Measurements from ENCODE around the gene POTEI.
"Not testable (repeated sequence)": the region's sequence is repeated elsewhere in the genome, so short reads cannot be mapped to it uniquely, and the experiment has no call there.

The POTEI gene

DNA sequence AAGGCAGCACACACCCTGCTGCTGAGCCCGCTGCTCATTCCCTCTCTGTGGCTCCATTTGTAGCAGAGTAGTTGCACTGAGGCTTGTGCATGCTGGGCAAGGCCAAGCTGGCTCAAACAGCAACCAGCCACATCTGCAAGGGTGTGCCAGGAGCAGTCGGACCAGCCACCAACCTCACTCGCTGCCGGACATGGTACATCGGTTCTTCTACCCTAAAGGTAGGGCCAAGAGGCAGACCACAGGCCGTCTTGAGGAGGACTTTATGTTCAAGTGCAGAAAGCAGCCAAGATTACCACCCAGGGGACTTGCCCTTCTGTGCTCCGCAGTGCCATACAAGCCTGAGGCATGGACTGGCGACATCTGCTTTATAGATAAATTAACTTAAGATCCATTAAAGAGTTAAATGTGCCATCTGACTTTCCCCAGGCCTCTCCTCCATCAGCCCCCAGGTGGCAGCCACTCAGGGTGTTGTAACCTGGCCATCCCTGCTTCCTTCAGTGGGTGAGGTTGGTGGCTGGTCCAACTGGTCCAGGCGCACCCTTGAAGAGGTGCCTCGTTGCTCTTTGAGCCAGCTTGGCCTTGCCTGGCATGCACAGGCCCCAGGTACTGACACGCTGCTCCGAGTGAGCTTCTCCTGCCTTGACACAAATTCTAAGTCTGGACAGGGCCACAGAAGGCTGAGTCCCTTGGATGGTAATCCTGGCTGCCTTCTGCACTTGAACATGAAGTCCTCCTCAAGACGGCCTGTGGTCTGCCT lies 55.0 kb downstream of the POTEI start:
- not testable (repeated sequence) for H3K9ac ChIP-seq (ENCODE audit: low read length); H3K4me3 ChIP-seq (ENCODE audit: low read depth, low read length); H3K27me3 ChIP-seq (ENCODE audit: control insufficient read depth, insufficient read depth, low read length); H3K4me1 ChIP-seq (ENCODE audit: control insufficient read depth, insufficient read depth, low read length); H3K27ac ChIP-seq (ENCODE audit: low read depth, low read length); H3K36me3 ChIP-seq (ENCODE audit: control insufficient read depth, insufficient read depth, low read length); H3K9me3 ChIP-seq (ENCODE audit: control insufficient read depth, insufficient read depth, low read depth, low read length)

DNA sequence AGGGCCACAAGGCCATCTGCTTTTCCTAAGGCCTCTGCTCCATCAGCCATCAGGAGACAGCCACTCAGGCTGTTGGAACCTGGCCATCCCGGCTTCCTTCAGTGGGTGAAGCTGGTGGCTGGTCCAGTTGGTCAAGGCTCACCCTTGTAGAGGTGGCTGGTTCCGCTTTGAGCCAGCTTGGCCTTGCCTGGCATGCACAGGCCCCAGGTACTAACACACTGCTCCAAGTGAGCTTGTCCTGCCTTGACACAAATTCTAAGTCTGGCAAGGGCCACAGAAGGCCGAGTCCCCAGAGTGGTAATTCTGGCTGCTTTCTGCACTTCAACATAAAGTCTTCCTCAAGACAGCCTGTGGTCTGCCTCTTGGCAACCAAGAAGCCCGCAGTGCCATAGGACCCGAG lies 56.2 kb downstream of the POTEI start:
- not testable (repeated sequence) for H3K9me3 ChIP-seq (ENCODE audit: control insufficient read depth, insufficient read depth, low read depth, low read length); H3K27me3 ChIP-seq (ENCODE audit: control insufficient read depth, insufficient read depth, low read length); H3K9ac ChIP-seq (ENCODE audit: low read length); H3K36me3 ChIP-seq (ENCODE audit: control insufficient read depth, insufficient read depth, low read length); H3K27ac ChIP-seq (ENCODE audit: low read depth, low read length); H3K4me3 ChIP-seq (ENCODE audit: low read depth, low read length); H3K4me1 ChIP-seq (ENCODE audit: control insufficient read depth, insufficient read depth, low read length)

DNA sequence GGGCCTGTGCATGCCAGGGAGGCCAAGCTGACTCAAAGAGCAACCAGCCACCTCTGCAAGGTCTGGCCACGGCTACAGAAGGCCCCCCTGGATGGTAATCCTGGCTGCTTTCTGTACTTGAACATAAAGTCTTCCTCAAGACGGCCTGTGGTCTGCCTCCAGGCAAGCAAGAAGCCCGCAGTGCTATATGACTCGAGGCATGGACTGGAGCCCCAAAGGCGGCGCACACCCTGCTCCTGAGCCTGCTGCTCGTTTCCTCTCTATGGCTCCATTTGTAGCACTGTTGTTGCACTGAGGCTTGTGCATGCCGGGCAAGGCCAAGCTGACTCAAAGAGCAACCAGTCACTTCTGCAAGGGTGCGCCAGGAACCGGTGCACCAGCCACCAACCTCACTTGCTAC lies 57.3 kb downstream of the POTEI start:
- not testable (repeated sequence) for H3K9ac ChIP-seq (ENCODE audit: low read length); H3K36me3 ChIP-seq (ENCODE audit: control insufficient read depth, insufficient read depth, low read length); H3K4me1 ChIP-seq (ENCODE audit: control insufficient read depth, insufficient read depth, low read length); H3K9me3 ChIP-seq (ENCODE audit: control insufficient read depth, insufficient read depth, low read depth, low read length); H3K27me3 ChIP-seq (ENCODE audit: control insufficient read depth, insufficient read depth, low read length); H3K27ac ChIP-seq (ENCODE audit: low read depth, low read length); H3K4me3 ChIP-seq (ENCODE audit: low read depth, low read length)

DNA sequence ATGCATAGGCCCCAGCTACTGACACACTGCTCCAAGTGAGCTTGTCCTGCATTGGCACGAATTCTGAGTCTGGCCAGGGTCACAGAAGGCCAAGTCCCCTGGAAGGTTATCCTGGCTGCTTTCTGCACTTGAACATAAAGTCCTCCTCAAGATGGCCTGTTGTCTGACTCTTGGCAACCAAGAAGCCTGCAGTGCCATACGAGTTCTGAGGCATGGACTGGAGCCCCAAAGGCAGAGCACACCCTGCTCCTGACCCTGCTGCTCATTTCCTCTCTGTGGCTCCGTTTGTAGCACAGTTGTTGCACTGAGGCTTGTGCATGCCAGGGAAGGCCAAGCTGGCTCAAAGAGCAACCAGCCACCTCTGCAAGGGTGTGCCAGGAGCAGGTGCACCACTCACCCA lies 57.9 kb downstream of the POTEI start:
- not testable (repeated sequence) for H3K4me3 ChIP-seq (ENCODE audit: low read depth, low read length); H3K9ac ChIP-seq (ENCODE audit: low read length); H3K4me1 ChIP-seq (ENCODE audit: control insufficient read depth, insufficient read depth, low read length); H3K36me3 ChIP-seq (ENCODE audit: control insufficient read depth, insufficient read depth, low read length); H3K9me3 ChIP-seq (ENCODE audit: control insufficient read depth, insufficient read depth, low read depth, low read length); H3K27ac ChIP-seq (ENCODE audit: low read depth, low read length); H3K27me3 ChIP-seq (ENCODE audit: control insufficient read depth, insufficient read depth, low read length)

DNA sequence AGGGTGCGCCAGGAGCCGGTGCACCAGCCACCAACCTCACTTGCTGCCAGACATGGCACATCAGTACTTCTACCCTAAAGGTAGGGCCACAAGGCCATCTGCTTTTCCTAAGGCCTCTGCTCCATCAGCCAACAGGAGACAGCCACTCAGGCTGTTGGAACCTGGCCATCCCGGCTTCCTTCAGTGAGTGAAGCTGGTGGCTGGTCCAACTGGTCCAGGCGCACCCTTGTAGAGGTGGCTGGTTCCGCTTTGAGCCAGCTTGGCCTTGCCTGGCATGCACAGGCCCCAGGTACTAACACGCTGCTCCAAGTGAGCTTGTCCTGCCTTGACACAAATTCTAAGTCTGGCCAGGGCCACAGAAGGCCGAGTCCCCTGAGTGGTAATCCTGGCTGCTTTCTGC lies 58.8 kb downstream of the POTEI start:
- not testable (repeated sequence) for H3K27ac ChIP-seq (ENCODE audit: low read depth, low read length); H3K27me3 ChIP-seq (ENCODE audit: control insufficient read depth, insufficient read depth, low read length); H3K9me3 ChIP-seq (ENCODE audit: control insufficient read depth, insufficient read depth, low read depth, low read length); H3K36me3 ChIP-seq (ENCODE audit: control insufficient read depth, insufficient read depth, low read length); H3K9ac ChIP-seq (ENCODE audit: low read length); H3K4me3 ChIP-seq (ENCODE audit: low read depth, low read length); H3K4me1 ChIP-seq (ENCODE audit: control insufficient read depth, insufficient read depth, low read length)

DNA sequence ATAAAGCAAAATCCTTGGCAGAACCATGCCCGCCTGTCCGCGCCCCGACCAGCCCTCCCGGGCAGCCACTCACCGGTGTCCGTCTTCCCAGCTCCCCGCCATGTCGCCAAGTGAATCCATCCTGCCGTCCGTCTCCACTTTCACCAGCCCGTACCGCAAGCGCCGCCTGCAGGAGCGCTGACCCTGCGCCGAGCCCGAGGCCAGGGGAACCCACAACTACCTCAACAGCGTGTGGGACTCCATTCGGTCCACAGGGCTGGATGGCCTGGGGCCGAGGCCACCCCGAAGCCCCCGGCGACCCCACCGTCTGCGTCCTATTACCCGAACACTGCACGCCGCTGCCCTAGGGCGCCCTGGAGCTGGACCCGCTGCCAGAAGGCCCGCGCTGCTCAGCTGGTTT lies 81.5 kb downstream of the POTEI start:
- H3K9ac ChIP-seq (ENCODE audit: low read length); H3K27me3 ChIP-seq (ENCODE audit: control insufficient read depth, insufficient read depth, low read length); H3K9me3 ChIP-seq (ENCODE audit: control insufficient read depth, insufficient read depth, low read depth, low read length); H3K27ac ChIP-seq (ENCODE audit: low read depth, low read length); H3K4me1 ChIP-seq (ENCODE audit: control insufficient read depth, insufficient read depth, low read length); H3K36me3 ChIP-seq (ENCODE audit: control insufficient read depth, insufficient read depth, low read length): not testable (repeated sequence)
- peak overlapping the region; percentile 57 for H3K4me3 ChIP-seq (ENCODE audit: low read depth, low read length)

DNA sequence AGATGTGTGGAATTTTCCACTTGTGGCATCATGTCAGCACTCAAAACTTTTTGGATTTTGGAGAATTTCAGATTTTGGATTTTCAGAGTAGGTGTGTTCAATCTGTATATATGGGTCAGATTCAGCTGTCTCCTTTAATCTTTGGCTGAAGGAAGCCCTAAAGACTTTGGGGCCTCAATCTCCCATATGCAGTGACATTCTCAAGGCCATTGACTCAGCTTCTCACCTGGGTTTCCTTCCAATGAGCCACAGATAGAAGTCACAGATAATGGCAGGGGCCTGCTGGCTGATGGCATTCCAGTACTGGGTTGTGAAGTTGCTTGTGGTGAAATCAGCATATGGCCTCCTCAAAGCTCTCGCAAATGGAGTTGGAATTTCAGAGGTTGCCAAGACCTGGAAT lies 90.3 kb downstream of the POTEI start:
- not testable (repeated sequence) for H3K9me3 ChIP-seq (ENCODE audit: control insufficient read depth, insufficient read depth, low read depth, low read length); H3K27me3 ChIP-seq (ENCODE audit: control insufficient read depth, insufficient read depth, low read length); H3K27ac ChIP-seq (ENCODE audit: low read depth, low read length); H3K4me1 ChIP-seq (ENCODE audit: control insufficient read depth, insufficient read depth, low read length); H3K4me3 ChIP-seq (ENCODE audit: low read depth, low read length); H3K36me3 ChIP-seq (ENCODE audit: control insufficient read depth, insufficient read depth, low read length); H3K9ac ChIP-seq (ENCODE audit: low read length)

DNA sequence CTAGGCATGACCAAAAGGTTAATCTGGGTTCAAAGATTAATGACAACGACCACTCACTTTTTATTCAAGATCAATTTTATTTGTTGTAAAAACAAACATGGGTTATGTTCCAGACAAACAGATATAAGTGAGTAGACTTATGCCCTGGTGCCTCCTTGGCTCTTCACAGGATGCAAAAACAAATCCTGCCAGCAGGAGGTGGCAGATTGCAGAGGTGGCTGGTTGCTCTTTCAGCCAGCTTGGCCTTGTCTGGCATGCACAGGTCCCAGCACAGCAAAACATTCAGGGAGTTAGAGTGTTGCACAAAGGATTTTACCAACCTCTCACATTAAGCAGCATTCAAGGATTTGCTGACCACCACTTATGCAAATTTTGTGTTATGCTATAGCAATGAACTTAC lies 92.4 kb downstream of the POTEI start:
- not testable (repeated sequence) for H3K27me3 ChIP-seq (ENCODE audit: control insufficient read depth, insufficient read depth, low read length); H3K9me3 ChIP-seq (ENCODE audit: control insufficient read depth, insufficient read depth, low read depth, low read length); H3K4me1 ChIP-seq (ENCODE audit: control insufficient read depth, insufficient read depth, low read length); H3K4me3 ChIP-seq (ENCODE audit: low read depth, low read length); H3K9ac ChIP-seq (ENCODE audit: low read length); H3K36me3 ChIP-seq (ENCODE audit: control insufficient read depth, insufficient read depth, low read length); H3K27ac ChIP-seq (ENCODE audit: low read depth, low read length)

Data from HUES6 (cell line).